ENCODE measurements around the gene SVOP.

The SVOP gene

GRCh38 chr12:108959748-108960655 lies 60.9 kb downstream of the SVOP start:
- intact Hi-C loops (cut with DNase I; ENCODE audit: low total_unique reads), result loop anchor here (10.0 kb wide), 4 partner anchors 95 to 395 kb away; partner anchors contain the start of genes ISCU and SART3
- DNase-seq, result no peak

GRCh38 chr12:108955225-108955835 lies 65.5 kb downstream of the SVOP start:
- TF ChIP-seq CTCF (IDR thresholded peaks at IDR 0.05), result no peak
- intact Hi-C loops (cut with DNase I; ENCODE audit: low total_unique reads), result loop anchor here (10.0 kb wide), 4 partner anchors 91 to 391 kb away; partner anchors contain the start of genes ISCU and SART3
- no peak overlapping the region for H3K4me3 ChIP-seq
- H3K9me3 ChIP-seq, result no peaks in the 10 kb centered on the region
- no peak for DNase-seq
- H3K36me3 ChIP-seq, result no peaks in the 10 kb centered on the region
- H3K4me1 ChIP-seq, result peaks cover 0 to 7% (median 0%) of the 10 kb centered on the region in 4 donors
- H3K27me3 ChIP-seq, result peaks cover 0 to 23% of the 10 kb centered on the region in 2 donors
- H3K27ac ChIP-seq, result no peak overlapping the region

More at GRCh38 chr12:108959748-108960655, 60.9 kb downstream of the SVOP start:
- Histone ChIP-seq H3K27me3 (peaks cover 0 to 23% of the 10 kb centered on the region in 2 donors), H3K36me3 (no peaks in the 10 kb centered on the region), H3K27ac (no peak overlapping the region), H3K9me3 (no peaks in the 10 kb centered on the region), H3K4me1 (no peaks in the 10 kb centered on the region), H3K4me3 (no peak overlapping the region)
- TF ChIP-seq CTCF (IDR thresholded peaks at IDR 0.05), result no peak

- H3K4me3 ChIP-seq, result no peak overlapping the region
- intact Hi-C loops (cut with DNase I; ENCODE audit: low total_unique reads), result loop anchor here (10.0 kb wide), 4 partner anchors 86 to 386 kb away; partner anchors contain the start of genes ISCU and SART3
- H3K4me1 ChIP-seq, result peaks cover 0 to 7% (median 0%) of the 10 kb centered on the region in 4 donors
- H3K36me3 ChIP-seq, result no peaks in the 10 kb centered on the region
- no peak overlapping the region for H3K27ac ChIP-seq
- peaks cover 0 to 9% (median 9%) of the 10 kb centered on the region in 3 donors for H3K9me3 ChIP-seq
- peak; percentile 87 to 89 for TF ChIP-seq CTCF (IDR thresholded peaks at IDR 0.05)
- peaks cover 0 to 6% of the 10 kb centered on the region in 2 donors for H3K27me3 ChIP-seq
- DNase-seq, result peak; percentile 69 to 76
Measured at GRCh38 chr12:108950991-108951739, 69.7 kb downstream of the SVOP start.

- H3K27me3 ChIP-seq, result peaks cover 0 to 5% of the 10 kb centered on the region in 2 donors
- intact Hi-C loops (cut with DNase I; ENCODE audit: low total_unique reads), result loop anchor here (10.0 kb wide), 4 partner anchors 85 to 385 kb away; partner anchors contain the start of genes ISCU and SART3
- H3K9me3 ChIP-seq, result peaks cover 0 to 9% (median 9%) of the 10 kb centered on the region in 3 donors
Measured at GRCh38 chr12:108949976-108950375, 70.9 kb downstream of the SVOP start.

More at GRCh38 chr12:108949976-108950375, 70.9 kb downstream of the SVOP start:
- no peaks in the 10 kb centered on the region for H3K36me3 ChIP-seq
- H3K4me1 ChIP-seq, result peaks cover 0 to 7% (median 0%) of the 10 kb centered on the region in 4 donors
- TF ChIP-seq CTCF (IDR thresholded peaks at IDR 0.05), result no peak
- no peak for DNase-seq
- H3K4me3 ChIP-seq, result no peak overlapping the region
- no peak overlapping the region for H3K27ac ChIP-seq

Measured in tibial artery (tissue), 4 donors.